Breast epithelium (tissue), 4 donors: ENCODE data around the gene PRKN. TPM values are rescaled to one million over a fixed set of nuclear protein-coding genes. Genes with fewer than 3 reads are reported as not detected.

Experiments
- DNase-seq, 2 donors: peaks; one replicate each; pipeline ENCODE4 v3.0.0-alpha.2; 2019; ENCODE audit warnings: low spot score in 2 of 2
- H3K27ac ChIP-seq, 2 donors: fragments of 200-600 bp; sonication (generic) in 1 of 2; one replicate each; pipeline ENCODE4 v1.5.1; 2016 to 2019; ENCODE audit warnings: mild to moderate bottlenecking in 1 of 2
- H3K27me3 ChIP-seq, 2 donors: fragments of 200-600 bp; sonication (generic) in 1 of 2; one replicate each; pipeline versions ENCODE4 v1.5.1 to v1.6.0; 2017 to 2019; ENCODE audit warnings: control low read depth in 1 of 2, mild to moderate bottlenecking in 1 of 2
- H3K36me3 ChIP-seq: fragments of 200-600 bp; one replicate; pipeline ENCODE4 v1.5.1; 2019
- H3K4me1 ChIP-seq, 2 donors: fragments of 200-600 bp; sonication (generic); one replicate each; pipeline ENCODE4 v1.5.1; 2016 to 2019; ENCODE audit warnings: control low read depth in 1 of 2
- H3K4me3 ChIP-seq, 3 donors: fragments of 200-600 bp; sonication (generic); 1 replicate in 2 of 3; 2 replicates in 1 of 3; pipeline ENCODE4 v1.5.1; 2016 to 2019; ENCODE audit warnings: mild to moderate bottlenecking in 3 of 3, moderate library complexity in 2 of 3
- H3K9me3 ChIP-seq, 2 donors: fragments of 200-600 bp; sonication (generic) in 1 of 2; one replicate each; pipeline ENCODE4 v1.5.1; 2016 to 2019; ENCODE audit warnings: control low read depth in 1 of 2
- POLR2A ChIP-seq: fragments of 450-650 bp; IDR thresholded peaks from one replicate; pipeline ENCODE4 v1.6.1; 2016; ENCODE audit warnings: antibody characterized with exemption, mild to moderate bottlenecking, moderate library complexity
- POLR2AphosphoS5 ChIP-seq, 3 donors: sonication (generic); formaldehyde crosslinking; IDR thresholded peaks; one replicate each; pipeline ENCODE4 v1.6.1; 2017; ENCODE audit warnings: antibody characterized with exemption in 3 of 3
- intact Hi-C: fragments of 100-400 bp; cut with DNase I; formaldehyde crosslinking; loops from one replicate; pipeline ENCODE4 v1.15.1; 2023; ENCODE audit warnings: low total_unique reads
- total RNA-seq, 3 donors: library from RNA; depleted of rRNA; stranded (reverse); fragments of >200 nt; gene quantifications; one replicate each; pipeline ENCODE4 v1.1.0, GENCODE V29; 2016
- TF ChIP-seq, protein P1 (sequence below), 3 donors: fragments of 450-650 bp; IDR thresholded peaks; one replicate each; pipeline ENCODE4 v1.5.1; 2016 to 2017; ENCODE audit warnings: antibody characterized with exemption in 3 of 3, mild to moderate bottlenecking in 3 of 3, moderate library complexity in 3 of 3

The PRKN gene
- total RNA-seq, 3 donors from 2014 or later = 7.2 to 19.0 (median 11.2) TPM

DNA sequence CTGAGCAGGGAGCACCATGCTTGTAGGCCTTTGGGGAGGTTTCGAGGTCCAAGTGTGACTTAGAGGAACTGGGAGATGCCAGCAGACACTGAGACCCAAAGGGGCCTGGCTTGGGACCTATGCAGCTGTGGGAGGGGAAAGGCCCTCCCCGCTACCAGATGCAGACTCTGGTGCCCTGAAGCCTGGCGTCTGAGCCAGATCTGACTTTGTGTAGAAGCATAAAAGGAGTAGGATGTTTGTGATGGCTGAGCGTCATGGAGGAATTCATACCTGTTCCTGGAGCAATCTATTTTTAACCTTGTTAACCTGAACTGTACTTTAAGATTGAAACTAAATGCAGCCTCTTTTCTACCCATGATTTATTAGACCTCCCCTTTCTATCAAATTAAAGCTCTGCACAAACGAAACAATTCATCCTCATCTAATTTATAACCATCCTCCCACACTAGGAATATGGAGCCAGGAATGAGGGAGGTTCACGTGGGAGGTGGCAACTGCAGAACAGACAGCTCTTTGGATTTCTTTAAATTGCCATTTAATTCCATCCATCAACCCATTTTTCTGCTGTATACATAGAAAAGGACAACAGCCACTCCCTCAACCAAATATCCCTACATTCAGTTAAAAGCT is 1281.2 kb downstream of the PRKN start:
- intact Hi-C loops = no loop called here
- TF ChIP-seq, protein P1, sequence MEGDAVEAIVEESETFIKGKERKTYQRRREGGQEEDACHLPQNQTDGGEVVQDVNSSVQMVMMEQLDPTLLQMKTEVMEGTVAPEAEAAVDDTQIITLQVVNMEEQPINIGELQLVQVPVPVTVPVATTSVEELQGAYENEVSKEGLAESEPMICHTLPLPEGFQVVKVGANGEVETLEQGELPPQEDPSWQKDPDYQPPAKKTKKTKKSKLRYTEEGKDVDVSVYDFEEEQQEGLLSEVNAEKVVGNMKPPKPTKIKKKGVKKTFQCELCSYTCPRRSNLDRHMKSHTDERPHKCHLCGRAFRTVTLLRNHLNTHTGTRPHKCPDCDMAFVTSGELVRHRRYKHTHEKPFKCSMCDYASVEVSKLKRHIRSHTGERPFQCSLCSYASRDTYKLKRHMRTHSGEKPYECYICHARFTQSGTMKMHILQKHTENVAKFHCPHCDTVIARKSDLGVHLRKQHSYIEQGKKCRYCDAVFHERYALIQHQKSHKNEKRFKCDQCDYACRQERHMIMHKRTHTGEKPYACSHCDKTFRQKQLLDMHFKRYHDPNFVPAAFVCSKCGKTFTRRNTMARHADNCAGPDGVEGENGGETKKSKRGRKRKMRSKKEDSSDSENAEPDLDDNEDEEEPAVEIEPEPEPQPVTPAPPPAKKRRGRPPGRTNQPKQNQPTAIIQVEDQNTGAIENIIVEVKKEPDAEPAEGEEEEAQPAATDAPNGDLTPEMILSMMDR (IDR thresholded peaks at IDR 0.05) = no peak
- no peak for TF ChIP-seq POLR2A
- no peak for TF ChIP-seq POLR2AphosphoS5 (IDR thresholded peaks at IDR 0.05)
- H3K4me3 ChIP-seq = no peak overlapping the region
- no peaks in the 10 kb centered on the region for H3K27me3 ChIP-seq
- no peak for DNase-seq
- no peaks in the 10 kb centered on the region for H3K4me1 ChIP-seq
- H3K9me3 ChIP-seq = no peaks in the 10 kb centered on the region
- H3K27ac ChIP-seq = no peak overlapping the region
- no peaks in the 10 kb centered on the region for H3K36me3 ChIP-seq

DNA sequence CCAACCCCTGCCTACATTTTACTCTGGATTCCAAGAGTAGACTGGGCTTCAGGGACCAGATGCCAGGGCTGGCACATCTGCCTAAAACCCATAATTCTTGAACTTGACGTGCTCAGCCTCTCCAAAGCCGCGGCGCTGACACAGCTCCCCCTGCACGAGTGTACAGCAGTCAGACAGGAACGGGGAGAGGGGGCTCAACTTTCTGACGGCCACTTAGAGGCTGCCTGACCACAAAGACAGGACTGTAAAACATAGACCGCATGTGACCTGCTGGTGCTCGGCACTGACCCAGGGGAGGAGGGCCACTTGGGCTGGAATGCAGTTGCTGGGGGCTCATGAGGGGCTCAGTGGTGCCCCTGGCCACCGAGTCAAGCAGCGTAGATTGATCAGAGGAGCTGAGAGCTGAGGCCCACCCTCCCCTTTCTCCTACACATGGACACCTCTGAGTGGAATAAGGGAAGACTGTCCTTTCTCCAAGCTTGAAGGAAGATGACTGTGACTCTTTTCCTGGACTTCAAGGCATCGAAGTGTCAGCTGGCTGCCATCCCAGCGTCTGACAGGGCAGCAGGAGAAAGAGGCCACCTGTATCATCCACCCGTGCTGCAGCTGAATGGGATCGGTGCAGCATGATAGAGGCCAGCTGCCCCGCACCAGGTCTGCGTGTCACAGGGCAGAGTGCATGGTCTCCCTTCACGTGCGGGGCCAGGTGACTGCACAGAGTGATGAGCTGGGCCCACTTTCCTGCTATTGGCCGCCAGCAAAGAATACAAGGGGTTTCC is 1282.4 kb downstream of the PRKN start:
- no peaks in the 10 kb centered on the region for H3K27me3 ChIP-seq
- H3K9me3 ChIP-seq = no peaks in the 10 kb centered on the region
- H3K27ac ChIP-seq = no peak overlapping the region
- no peak for DNase-seq
- no peaks in the 10 kb centered on the region for H3K4me1 ChIP-seq
- TF ChIP-seq POLR2AphosphoS5 (IDR thresholded peaks at IDR 0.05) (no peak), POLR2A (no peak)
- TF ChIP-seq, protein P1 (IDR thresholded peaks at IDR 0.05) = no peak
- intact Hi-C loops = no loop called here
- no peak overlapping the region for H3K4me3 ChIP-seq
- no peaks in the 10 kb centered on the region for H3K36me3 ChIP-seq

DNA sequence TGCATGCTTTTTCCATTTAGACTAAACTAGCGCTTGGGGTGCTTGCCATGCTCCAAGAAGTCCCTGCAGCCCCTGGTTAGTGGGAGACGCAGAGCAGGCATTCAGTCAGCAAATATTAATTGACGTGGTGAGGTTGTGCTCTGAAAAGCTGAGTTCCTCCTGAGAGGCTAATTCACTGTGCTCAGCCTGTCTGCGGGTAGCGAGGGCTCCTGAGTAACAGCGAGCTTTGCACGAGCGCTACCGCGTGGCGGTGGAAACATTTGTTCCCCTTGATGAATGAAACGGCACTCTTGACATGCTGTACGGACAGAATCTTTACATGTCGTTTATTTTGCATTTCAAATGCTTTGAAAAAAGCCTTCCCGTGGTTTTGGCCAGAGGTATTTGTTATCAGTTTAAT is 1283.1 kb downstream of the PRKN start:
- H3K27me3 ChIP-seq = no peaks in the 10 kb centered on the region
- H3K4me3 ChIP-seq = no peak overlapping the region
- DNase-seq = no peak
- no peaks in the 10 kb centered on the region for H3K4me1 ChIP-seq
- no peaks in the 10 kb centered on the region for H3K9me3 ChIP-seq
- H3K36me3 ChIP-seq = no peaks in the 10 kb centered on the region
- TF ChIP-seq, protein P1 (IDR thresholded peaks at IDR 0.05) = no peak
- TF ChIP-seq POLR2A (no peak), POLR2AphosphoS5 (IDR thresholded peaks at IDR 0.05) (no peak)
- intact Hi-C loops = no loop called here
- H3K27ac ChIP-seq = no peak overlapping the region

DNA sequence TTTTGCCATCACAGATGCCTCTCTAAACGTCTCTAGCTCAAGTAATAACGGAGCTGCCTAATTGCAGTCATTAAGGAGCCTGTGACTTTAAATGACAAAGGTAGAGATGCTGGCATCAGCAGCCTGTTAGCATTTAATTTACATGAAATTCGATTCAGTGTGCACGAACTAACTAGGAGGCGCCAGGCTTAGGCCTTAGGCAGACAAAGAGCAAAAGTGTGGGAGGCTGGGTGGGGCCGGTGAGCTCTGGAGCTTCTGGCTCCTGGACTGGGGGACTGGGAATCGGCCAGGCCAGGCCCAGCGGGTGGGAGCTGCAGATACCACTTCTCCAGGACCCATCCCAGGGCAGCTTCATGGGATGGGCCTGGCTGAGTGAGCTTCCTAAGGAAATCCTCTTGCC is 1283.7 kb downstream of the PRKN start:
- H3K27ac ChIP-seq = no peak overlapping the region
- H3K9me3 ChIP-seq = no peaks in the 10 kb centered on the region
- DNase-seq = no peak
- H3K27me3 ChIP-seq = no peaks in the 10 kb centered on the region
- H3K36me3 ChIP-seq = no peaks in the 10 kb centered on the region
- H3K4me1 ChIP-seq = no peaks in the 10 kb centered on the region
- TF ChIP-seq, protein P1 (IDR thresholded peaks at IDR 0.05) = no peak
- TF ChIP-seq POLR2A = no peak
- TF ChIP-seq POLR2AphosphoS5 (IDR thresholded peaks at IDR 0.05) = no peak
- H3K4me3 ChIP-seq = no peak overlapping the region
- intact Hi-C loops = no loop called here

DNA sequence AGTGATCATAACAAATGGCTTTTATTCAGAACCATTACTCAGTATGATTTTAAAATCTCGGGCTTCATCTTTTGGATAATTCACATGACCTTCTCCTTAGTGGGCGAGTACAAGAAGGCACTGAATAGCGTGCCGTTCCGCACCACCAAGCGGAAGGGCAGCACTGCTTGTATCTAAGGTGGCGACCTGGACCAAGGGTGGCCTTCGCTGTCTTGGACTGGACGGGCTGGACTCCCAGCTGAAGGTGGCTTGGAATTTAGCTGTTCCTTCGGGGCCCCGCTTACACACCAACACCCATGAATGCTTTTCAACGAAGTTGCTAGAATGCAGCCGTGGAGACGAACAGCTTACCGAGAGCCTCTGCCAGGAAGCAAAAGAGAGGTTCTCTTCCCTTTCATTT is 1285.1 kb downstream of the PRKN start:
- Histone ChIP-seq H3K27me3 (no peaks in the 10 kb centered on the region), H3K4me3 (no peak overlapping the region), H3K27ac (no peak overlapping the region), H3K4me1 (peaks cover 0 to 3% of the 10 kb centered on the region in 2 donors), H3K9me3 (no peaks in the 10 kb centered on the region), H3K36me3 (no peaks in the 10 kb centered on the region)
- DNase-seq = no peak
- intact Hi-C loops = no loop called here
- TF ChIP-seq POLR2A (no peak), POLR2AphosphoS5 (IDR thresholded peaks at IDR 0.05) (no peak)
- TF ChIP-seq, protein P1 (IDR thresholded peaks at IDR 0.05) = no peak
